ENCODE results near the gene NAA80.
"Not testable (repeated sequence)": the region's sequence is repeated elsewhere in the genome, so short reads cannot be mapped to it uniquely, and the experiment has no call there.

DNA sequence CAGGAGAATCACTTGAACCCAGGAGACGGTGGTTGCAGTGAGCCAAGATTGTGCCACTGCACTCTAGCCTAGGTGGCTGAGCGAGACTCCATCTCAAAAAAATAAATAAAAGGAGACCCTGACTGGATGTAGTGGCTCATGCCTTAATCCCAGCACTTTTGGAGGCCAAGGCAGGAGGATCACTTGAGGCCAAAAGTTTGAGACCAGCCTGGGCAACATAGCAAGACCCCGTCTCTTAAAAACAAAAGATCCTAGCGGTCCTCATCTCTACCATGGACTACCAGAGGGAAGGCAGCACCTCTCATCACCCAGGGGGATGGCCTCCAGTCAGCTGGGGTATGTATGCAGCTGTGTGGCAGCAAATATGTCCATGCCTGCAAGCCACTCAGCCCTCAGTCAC, 37.0 kb downstream of the NAA80 start:
- not testable (repeated sequence) for TF ChIP-seq POLR2AphosphoS5 (IDR thresholded peaks at IDR 0.05; ENCODE audit: borderline replicate concordance, low read depth, low read length); FOXP2 (optimal IDR thresholded peaks at IDR 0.05; ENCODE audit: control extremely low read depth, extremely low read length, insufficient read depth); EZH2 (IDR thresholded peaks at IDR 0.05)

All from SK-N-MC (cell line).